H1 (cell line): ENCODE measurements around the gene GPR160.

Source experiments
- BCL11A ChIP-seq, 2 experiments: IDR thresholded peaks; one replicate each; pipeline ENCODE4 v1.6.1; 2011; ENCODE audit warnings: low read depth in 2 of 2, low read length in 2 of 2, mild to moderate bottlenecking in 2 of 2
- CBX5 ChIP-seq: fragments of 300-800, 300-1000 bp; sonication (generic); IDR thresholded peaks from 2 replicates; pipeline ENCODE4 v1.7.1; 2016; ENCODE audit warnings: antibody characterized with exemption, low read length, low read depth
- EGR1 ChIP-seq: IDR thresholded peaks from 2 replicates; pipeline ENCODE4 v1.6.1; 2011; ENCODE audit warnings: low read depth, low read length, borderline replicate concordance
- EP300 ChIP-seq, 2 experiments: IDR thresholded peaks; 1 replicate in 1 of 2; 2 replicates in 1 of 2; pipeline ENCODE4 v1.6.1; 2011 to 2012; ENCODE audit warnings: low read depth in 2 of 2, low read length in 2 of 2, mild to moderate bottlenecking in 2 of 2, borderline replicate concordance in 1 of 2, inconsistent platforms in 1 of 2, moderate library complexity in 1 of 2
- EZH2 ChIP-seq: fragments of 200-600 bp; sonication (generic); IDR thresholded peaks from 2 replicates; pipeline ENCODE4 v1.7.1; 2012; ENCODE audit warnings: low read depth, mild to moderate bottlenecking, moderate library complexity, low read length, inconsistent platforms; ENCODE audit not compliant: severe bottlenecking
- JUND ChIP-seq: IDR thresholded peaks from 2 replicates; pipeline ENCODE4 v1.6.1; 2011; ENCODE audit warnings: mild to moderate bottlenecking, improper control_type of control experiment, low read length
- KDM1A ChIP-seq: fragments of 200-600, 300-600 bp; sonication (generic); IDR thresholded peaks from 2 replicates; pipeline ENCODE4 v1.7.1; 2016; ENCODE audit warnings: mild to moderate bottlenecking, low read length, borderline replicate concordance
- POLR2A ChIP-seq, 2 experiments: IDR thresholded peaks; 1 replicate in 1 of 2; 2 replicates in 1 of 2; pipeline ENCODE4 v1.6.1; 2011; ENCODE audit warnings: low read depth in 2 of 2, low read length in 2 of 2, mild to moderate bottlenecking in 2 of 2; ENCODE audit errors: control extremely low read depth in 1 of 2
- POLR2AphosphoS5 ChIP-seq: IDR thresholded peaks from 2 replicates; pipeline ENCODE4 v1.6.1; 2011; ENCODE audit warnings: low read depth, low read length
- RBBP5 ChIP-seq: IDR thresholded peaks from 2 replicates; pipeline ENCODE4 v1.7.1; 2012; ENCODE audit warnings: low read depth, mild to moderate bottlenecking, inconsistent platforms, low read length, moderate library complexity, borderline replicate concordance
- SIX5 ChIP-seq: IDR thresholded peaks from 2 replicates; pipeline ENCODE4 v1.6.1; 2011; ENCODE audit warnings: mild to moderate bottlenecking, low read depth, low read length
- TF ChIP-seq, protein P1 (sequence below), 3 experiments: IDR thresholded peaks; 1 replicate in 2 of 3; 2 replicates in 1 of 3; pipeline versions ENCODE4 v1.5.1 to v1.6.1; 2011; ENCODE audit warnings: low read length in 3 of 3, mild to moderate bottlenecking in 3 of 3, inconsistent platforms in 2 of 3, low read depth in 1 of 3, moderate library complexity in 1 of 3; ENCODE audit not compliant: insufficient read depth in 1 of 3; ENCODE audit errors: control extremely low read depth in 1 of 3

DNA sequence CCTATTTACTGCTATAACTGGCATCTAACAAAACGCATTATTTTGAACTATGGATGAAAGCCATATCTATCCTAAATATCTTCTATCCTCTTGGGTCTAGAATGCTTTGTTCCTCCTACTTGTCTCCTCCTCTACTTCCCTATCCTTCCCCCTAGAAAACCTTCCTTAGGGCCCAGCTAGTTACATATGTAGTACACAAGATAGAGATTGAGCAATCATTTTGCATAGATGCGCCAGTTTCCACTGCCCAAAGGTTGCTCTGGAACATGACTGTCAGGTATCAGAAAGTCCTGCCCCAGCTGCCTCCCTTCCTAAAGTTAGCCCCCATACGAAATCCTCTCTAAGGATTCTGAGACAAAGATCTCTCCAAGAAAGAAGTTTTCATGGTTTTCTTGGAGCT, 55.1 kb downstream of the GPR160 start:
- TF ChIP-seq POLR2A (IDR thresholded peaks at IDR 0.05; ENCODE audit: control extremely low read depth in 1 of 2, low read depth in 2 of 2, low read length in 2 of 2): no peak
- TF ChIP-seq KDM1A: no peak
- no peak for TF ChIP-seq RBBP5
- no peak for TF ChIP-seq EP300 (IDR thresholded peaks at IDR 0.05; ENCODE audit: borderline replicate concordance in 1 of 2, low read depth in 2 of 2, low read length in 2 of 2)
- no peak for TF ChIP-seq JUND
- TF ChIP-seq CBX5: no peak
- TF ChIP-seq POLR2AphosphoS5: no peak
- TF ChIP-seq, protein P1, sequence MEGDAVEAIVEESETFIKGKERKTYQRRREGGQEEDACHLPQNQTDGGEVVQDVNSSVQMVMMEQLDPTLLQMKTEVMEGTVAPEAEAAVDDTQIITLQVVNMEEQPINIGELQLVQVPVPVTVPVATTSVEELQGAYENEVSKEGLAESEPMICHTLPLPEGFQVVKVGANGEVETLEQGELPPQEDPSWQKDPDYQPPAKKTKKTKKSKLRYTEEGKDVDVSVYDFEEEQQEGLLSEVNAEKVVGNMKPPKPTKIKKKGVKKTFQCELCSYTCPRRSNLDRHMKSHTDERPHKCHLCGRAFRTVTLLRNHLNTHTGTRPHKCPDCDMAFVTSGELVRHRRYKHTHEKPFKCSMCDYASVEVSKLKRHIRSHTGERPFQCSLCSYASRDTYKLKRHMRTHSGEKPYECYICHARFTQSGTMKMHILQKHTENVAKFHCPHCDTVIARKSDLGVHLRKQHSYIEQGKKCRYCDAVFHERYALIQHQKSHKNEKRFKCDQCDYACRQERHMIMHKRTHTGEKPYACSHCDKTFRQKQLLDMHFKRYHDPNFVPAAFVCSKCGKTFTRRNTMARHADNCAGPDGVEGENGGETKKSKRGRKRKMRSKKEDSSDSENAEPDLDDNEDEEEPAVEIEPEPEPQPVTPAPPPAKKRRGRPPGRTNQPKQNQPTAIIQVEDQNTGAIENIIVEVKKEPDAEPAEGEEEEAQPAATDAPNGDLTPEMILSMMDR (IDR thresholded peaks at IDR 0.05; ENCODE audit: control extremely low read depth in 1 of 3, insufficient read depth in 1 of 3, low read depth in 1 of 3, low read length in 3 of 3): no peak
- TF ChIP-seq EGR1: no peak
- no peak for TF ChIP-seq EZH2
- TF ChIP-seq BCL11A (IDR thresholded peaks at IDR 0.05; ENCODE audit: low read depth in 2 of 2, low read length in 2 of 2): no peak
- TF ChIP-seq SIX5: no peak
